HG03432 (cell line): ENCODE measurements around the gene OR52N2.

Source experiments
- ATAC-seq: cut with Tn5 transposase; IDR thresholded peaks from one replicate; pipeline ENCODE4 v1.9.1; 2021; ENCODE audit warnings: mild to moderate bottlenecking, moderate library complexity; ENCODE audit not compliant: unreplicated experiment

Gene OR52N2

GRCh38 chr11:5808500-5809121, at the start of gene OR52N2:
Gene OR52N2, plus strand, starts transcription at chr11:5808924. Its CDS starts 11,412 bp downstream, at chr11:5820336.
- ATAC-seq = peak; percentile 95

- ATAC-seq = no peak
These were observed 41.7 kb upstream of the OR52N2 start for GRCh38 chr11:5767056-5767455.

- ATAC-seq = no peak
These were observed 25.5 kb upstream of the OR52N2 start, which contains the start of gene OR52N5 for GRCh38 chr11:5783255-5783654. Gene OR52N5, minus strand, starts transcription at chr11:5783355. Its CDS starts 4,721 bp downstream, at chr11:5778634.

GRCh38 chr11:5791165-5791564, 17.6 kb upstream of the OR52N2 start, which contains the start of gene OR52N1:
Gene OR52N1, minus strand, starts transcription at chr11:5791265. Its CDS starts 2,449 bp downstream, at chr11:5788816.
- no peak for ATAC-seq

- no peak for ATAC-seq
These were observed 12.2 kb upstream of the OR52N2 start for GRCh38 chr11:5796541-5796940.

- no peak for ATAC-seq
These were observed 4.7 kb upstream of the OR52N2 start for GRCh38 chr11:5803982-5804381.

GRCh38 chr11:5807580-5807979, 1.1 kb upstream of the OR52N2 start:
- ATAC-seq = no peak

- ATAC-seq = peak; percentile 23
These were observed 397 bp downstream of the OR52N2 start for GRCh38 chr11:5809122-5809519.

- no peak for ATAC-seq
These were observed 1.4 kb downstream of the OR52N2 start for GRCh38 chr11:5809905-5810795.

GRCh38 chr11:5815534-5815933, 6.8 kb downstream of the OR52N2 start:
- peak; percentile 46 for ATAC-seq

- ATAC-seq = peak; percentile 70
These were observed 9.6 kb downstream of the OR52N2 start for GRCh38 chr11:5818245-5818886.

GRCh38 chr11:5831196-5831829, 22.6 kb downstream of the OR52N2 start:
- no peak for ATAC-seq

GRCh38 chr11:5833446-5833845, 24.7 kb downstream of the OR52N2 start:
- ATAC-seq = no peak

- ATAC-seq = no peak
These were observed 29.0 kb downstream of the OR52N2 start for GRCh38 chr11:5837695-5838094.

GRCh38 chr11:5841797-5842196, 33.1 kb downstream of the OR52N2 start, which contains the start of gene OR52E6:
Gene OR52E6, minus strand, starts transcription at chr11:5841897. Its CDS starts 0 bp downstream, at chr11:5841897.
- no peak for ATAC-seq

GRCh38 chr11:5846701-5847100, 38.0 kb downstream of the OR52N2 start:
- no peak for ATAC-seq

- no peak for ATAC-seq
These were observed 39.0 kb downstream of the OR52N2 start for GRCh38 chr11:5847711-5848110.

GRCh38 chr11:5851002-5851401, 42.3 kb downstream of the OR52N2 start:
- no peak for ATAC-seq

- no peak for ATAC-seq
These were observed 48.9 kb downstream of the OR52N2 start, which contains the start of gene OR52E8 for GRCh38 chr11:5857590-5857989. Gene OR52E8, minus strand, starts transcription at chr11:5857690. Its CDS starts 0 bp downstream, at chr11:5857690.

- ATAC-seq = no peak
These were observed 57.1 kb downstream of the OR52N2 start for GRCh38 chr11:5865826-5866225.
